Gastrocnemius medialis (tissue), 4 donors: ENCODE data around the gene FAM124A. TPM values are rescaled to one million over a fixed set of nuclear protein-coding genes. Genes with fewer than 3 reads are reported as not detected.

Experiments
- ATAC-seq, 2 donors: fragments of 150-250 bp; one replicate each; pipeline ENCODE4 v1.9.1; 2016
- DNase-seq, 2 donors: peaks; one replicate each; pipeline ENCODE4 v3.0.0-alpha.2; 2019
- H3K27ac ChIP-seq, 4 donors: fragments of 200-600 bp; sonication (generic); 1 replicate in 1 of 4; 2 replicates in 3 of 4; pipeline ENCODE4 v1.5.1; 2016 to 2018; ENCODE audit warnings: mild to moderate bottlenecking in 2 of 4, moderate library complexity in 1 of 4
- H3K27me3 ChIP-seq, 3 donors: fragments of 200-600 bp; sonication (generic) in 2 of 3; 1 replicate in 1 of 3; 2 replicates in 2 of 3; pipeline versions ENCODE4 v1.5.1 to v1.6.0; 2016 to 2019; ENCODE audit warnings: mild to moderate bottlenecking in 1 of 3, moderate library complexity in 1 of 3
- H3K36me3 ChIP-seq, 2 donors: fragments of 200-600 bp; sonication (generic) in 1 of 2; one replicate each; pipeline ENCODE4 v1.5.1; 2017 to 2018
- H3K4me1 ChIP-seq, 2 donors: fragments of 200-600 bp; sonication (generic) in 1 of 2; one replicate each; pipeline ENCODE4 v1.5.1; 2016 to 2017; ENCODE audit warnings: mild to moderate bottlenecking in 2 of 2
- H3K4me3 ChIP-seq, 4 donors: fragments of 200-600 bp; sonication (generic) in 3 of 4; 1 replicate in 1 of 4; 2 replicates in 3 of 4; pipeline ENCODE4 v1.5.1; 2016 to 2019; ENCODE audit warnings: mild to moderate bottlenecking in 2 of 4
- H3K9me3 ChIP-seq, 3 donors: fragments of 200-600 bp; sonication (generic) in 2 of 3; 1 replicate in 1 of 3; 2 replicates in 2 of 3; pipeline ENCODE4 v1.5.1; 2016 to 2019
- CTCF ChIP-seq, 5 experiments: fragments of 450-650 bp in 3 of 5; fragments of 200-600 bp in 2 of 5; sonication (generic) in 2 of 5; IDR thresholded peaks in 4 of 5; conservative IDR thresholded peaks in 1 of 5; 1 replicate in 4 of 5; 2 replicates in 1 of 5; pipeline ENCODE4 v1.5.1; 2016 to 2019; ENCODE audit warnings: antibody characterized with exemption in 5 of 5, mild to moderate bottlenecking in 3 of 5, moderate library complexity in 3 of 5
- POLR2A ChIP-seq, 2 donors: fragments of 450-650 bp; IDR thresholded peaks; one replicate each; pipeline ENCODE4 v1.6.1; 2017; ENCODE audit warnings: antibody characterized with exemption in 2 of 2, mild to moderate bottlenecking in 2 of 2, moderate library complexity in 2 of 2
- in situ Hi-C, 4 donors: fragments of 200-750 bp; cut with MboI; loops; one replicate each; pipeline versions ENCODE4 v1.15.0 to v1.8.0; 2017; ENCODE audit warnings: low sequenced_read_pairs in 4 of 4
- intact Hi-C: fragments of 100-400 bp; cut with DNase I; formaldehyde crosslinking; loops from one replicate; pipeline ENCODE4 v1.15.1; 2023; ENCODE audit warnings: low total_unique reads
- total RNA-seq, 4 donors: library from RNA; depleted of rRNA; stranded (reverse); fragments of >200 nt; gene quantifications; one replicate each; pipeline versions ENCODE4 v1.1.0 to v1.2.3, GENCODE V29; 2016

FAM124A gene
- total RNA-seq, 4 donors from 2014 or later: 0.66 to 2.0 (median 0.81) TPM

DNA sequence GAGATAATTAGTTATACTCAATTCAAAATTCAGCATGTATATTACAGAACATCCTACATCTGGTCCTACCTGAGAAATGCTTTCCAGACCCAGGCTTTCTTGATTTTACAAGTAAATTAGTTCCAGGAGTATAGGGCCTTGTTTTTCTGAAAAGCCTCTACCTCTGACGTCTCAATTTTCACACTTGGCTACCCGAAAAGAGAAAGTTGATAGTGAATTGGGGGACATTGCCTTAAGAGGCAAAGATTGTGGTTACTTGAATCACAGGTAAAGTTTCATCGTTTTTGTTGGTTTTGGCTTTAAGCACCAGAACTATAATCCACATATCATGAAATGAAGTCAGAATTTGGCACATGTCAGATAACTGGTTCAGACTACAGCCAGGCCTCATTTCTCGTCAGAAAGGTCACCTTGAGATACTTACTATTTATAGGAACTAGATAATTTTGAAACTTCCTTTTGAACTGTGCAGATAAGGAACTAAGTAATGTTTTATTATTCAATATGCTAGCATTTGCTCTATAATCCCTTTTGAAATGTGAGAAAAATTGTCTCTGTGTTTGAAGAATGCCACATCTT lies 30.8 kb downstream of the FAM124A start:
- Histone ChIP-seq H3K27me3 (no peaks in the 10 kb centered on the region), H3K36me3 (no peaks in the 10 kb centered on the region), H3K4me3 (no peak overlapping the region), H3K9me3 (no peaks in the 10 kb centered on the region), H3K4me1 (no peaks in the 10 kb centered on the region), H3K27ac (no peak overlapping the region)
- DNase-seq (no peak), ATAC-seq (no peak)
- intact Hi-C loops: no loop called here
- in situ Hi-C loops: no loop called here
- no peak for TF ChIP-seq POLR2A (IDR thresholded peaks at IDR 0.05)
- no peak for TF ChIP-seq CTCF (IDR thresholded peaks at IDR 0.05 in 4 of 5, conservative IDR thresholded peaks at IDR 0.05 in 1 of 5)

GRCh38 chr13:51255556-51255955 lies 33.4 kb downstream of the FAM124A start:
- no peaks in the 10 kb centered on the region for H3K27me3 ChIP-seq
- no peaks in the 10 kb centered on the region for H3K9me3 ChIP-seq
- ATAC-seq (no peak), DNase-seq (no peak)
- no peaks in the 10 kb centered on the region for H3K36me3 ChIP-seq
- no peak overlapping the region for H3K4me3 ChIP-seq
- intact Hi-C loops: no loop called here
- TF ChIP-seq POLR2A (IDR thresholded peaks at IDR 0.05) (no peak), CTCF (IDR thresholded peaks at IDR 0.05 in 4 of 5, conservative IDR thresholded peaks at IDR 0.05 in 1 of 5) (no peak)
- in situ Hi-C loops: no loop called here
- H3K4me1 ChIP-seq: no peaks in the 10 kb centered on the region
- no peak overlapping the region for H3K27ac ChIP-seq

DNA sequence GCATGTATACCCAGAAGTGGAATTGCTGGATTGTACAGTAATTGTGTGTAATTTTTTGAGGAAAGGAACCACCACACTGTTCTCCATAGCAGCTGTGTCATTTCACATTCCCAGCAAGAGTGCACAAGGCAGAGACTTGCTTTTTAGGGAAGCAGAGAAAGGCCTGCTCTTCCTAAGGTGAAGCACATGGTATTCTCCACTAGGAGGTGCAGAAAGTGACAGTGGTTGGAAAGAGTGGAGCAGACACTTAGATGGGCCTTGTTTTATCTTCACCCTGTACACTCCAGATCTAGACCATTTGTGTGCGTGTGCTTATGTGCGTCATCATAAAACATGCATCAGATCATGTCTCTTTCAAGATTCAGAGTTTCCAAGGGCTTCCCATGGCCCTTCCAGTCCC lies 35.0 kb downstream of the FAM124A start:
- Histone ChIP-seq H3K27ac (no peak overlapping the region), H3K9me3 (no peaks in the 10 kb centered on the region), H3K4me1 (no peaks in the 10 kb centered on the region), H3K4me3 (no peak overlapping the region), H3K27me3 (no peaks in the 10 kb centered on the region), H3K36me3 (no peaks in the 10 kb centered on the region)
- ATAC-seq: no peak
- no peak for DNase-seq
- TF ChIP-seq POLR2A (IDR thresholded peaks at IDR 0.05) (no peak), CTCF (IDR thresholded peaks at IDR 0.05 in 4 of 5, conservative IDR thresholded peaks at IDR 0.05 in 1 of 5) (no peak)
- in situ Hi-C loops: no loop called here
- intact Hi-C loops: no loop called here

DNA sequence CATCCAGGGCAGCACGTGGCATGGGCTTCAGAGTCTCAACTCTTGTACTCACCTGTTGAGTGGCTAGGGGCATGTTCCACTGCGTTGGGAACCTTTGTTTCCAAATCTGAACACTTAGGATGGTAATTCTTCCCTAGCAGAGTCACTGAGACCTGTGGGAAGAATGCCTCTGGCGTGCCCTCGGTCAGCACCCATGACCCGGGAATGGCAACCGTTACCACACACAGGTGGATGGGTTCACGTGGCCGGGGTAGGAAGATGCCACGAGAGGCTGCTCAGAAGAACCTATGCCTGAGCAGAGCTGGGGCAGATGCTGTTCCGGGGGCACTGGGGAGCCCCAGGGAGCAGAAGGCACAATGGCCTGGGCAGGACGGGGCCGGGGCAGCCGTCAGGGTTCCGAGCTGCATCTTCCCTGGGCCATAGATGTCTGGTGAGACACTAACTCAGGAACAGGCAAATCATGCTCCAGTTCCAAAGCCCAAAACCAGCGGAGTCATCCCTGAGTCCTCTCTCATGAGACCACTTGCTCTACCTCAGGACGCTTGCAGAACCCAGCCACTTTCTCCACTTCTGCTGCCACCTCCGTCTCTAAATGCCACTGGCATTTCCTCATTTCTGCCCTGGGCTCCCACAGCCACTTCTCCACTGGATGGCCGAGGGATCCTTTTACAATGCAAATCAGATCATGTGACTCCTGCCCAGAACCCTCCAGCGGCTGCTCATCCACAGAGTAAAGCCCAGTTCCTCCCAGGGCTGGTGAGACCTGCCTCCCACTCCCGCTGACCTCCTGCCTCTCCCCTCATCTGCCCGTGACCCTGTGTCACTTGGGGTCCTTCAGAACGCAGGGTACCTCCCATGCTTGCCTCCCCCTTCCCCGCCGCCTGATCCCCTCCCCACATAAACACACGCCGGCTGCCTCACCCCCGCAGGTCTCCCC lies 36.7 kb downstream of the FAM124A start:
- in situ Hi-C loops: no loop called here
- no peaks in the 10 kb centered on the region for H3K27me3 ChIP-seq
- intact Hi-C loops: no loop called here
- no peaks in the 10 kb centered on the region for H3K36me3 ChIP-seq
- H3K4me3 ChIP-seq: no peak overlapping the region
- DNase-seq (no peak), ATAC-seq (no peak)
- TF ChIP-seq CTCF (IDR thresholded peaks at IDR 0.05 in 4 of 5, conservative IDR thresholded peaks at IDR 0.05 in 1 of 5) (no peak), POLR2A (IDR thresholded peaks at IDR 0.05) (no peak)
- H3K4me1 ChIP-seq: no peaks in the 10 kb centered on the region
- H3K9me3 ChIP-seq: no peaks in the 10 kb centered on the region
- H3K27ac ChIP-seq: no peak overlapping the region
